ENCODE data around the gene ADCY5.

ADCY5 gene

GRCh38 chr3:123458255-123458654 is 9.4 kb upstream of the ADCY5 start:
- H3K4me3 ChIP-seq (ENCODE audit: low read length in 2 of 2), result no peak overlapping the region
- H3K27me3 ChIP-seq (ENCODE audit: control insufficient read depth in 1 of 2, insufficient read depth in 2 of 2, low read length in 2 of 2), result peaks cover 2 to 14% of the 10 kb centered on the region in 2 donors
- no peak overlapping the region for H3K9ac ChIP-seq (ENCODE audit: low read length in 2 of 2)
- H3K36me3 ChIP-seq (ENCODE audit: control insufficient read depth in 2 of 2, insufficient read depth in 2 of 2, low read length in 2 of 2), result no peaks in the 10 kb centered on the region
- H3K27ac ChIP-seq (ENCODE audit: low read length), result no peak overlapping the region
- H3K4me1 ChIP-seq (ENCODE audit: control insufficient read depth, insufficient read depth, low read length), result peaks cover 2% of the 10 kb centered on the region
- no peaks in the 10 kb centered on the region for H3K9me3 ChIP-seq (ENCODE audit: control insufficient read depth in 2 of 2, low read length in 2 of 2)

GRCh38 chr3:123457841-123458240 is 9.0 kb upstream of the ADCY5 start:
- H3K9me3 ChIP-seq (ENCODE audit: control insufficient read depth in 2 of 2, low read length in 2 of 2), result no peaks in the 10 kb centered on the region
- no peak overlapping the region for H3K27ac ChIP-seq (ENCODE audit: low read length)
- no peak overlapping the region for H3K4me3 ChIP-seq (ENCODE audit: low read length in 2 of 2)
- H3K9ac ChIP-seq (ENCODE audit: low read length in 2 of 2), result no peak overlapping the region
- H3K27me3 ChIP-seq (ENCODE audit: control insufficient read depth in 1 of 2, insufficient read depth in 2 of 2, low read length in 2 of 2), result peaks cover 2 to 14% of the 10 kb centered on the region in 2 donors
- H3K36me3 ChIP-seq (ENCODE audit: control insufficient read depth in 2 of 2, insufficient read depth in 2 of 2, low read length in 2 of 2), result no peaks in the 10 kb centered on the region
- peaks cover 5% of the 10 kb centered on the region for H3K4me1 ChIP-seq (ENCODE audit: control insufficient read depth, insufficient read depth, low read length)

- Histone ChIP-seq H3K9ac (ENCODE audit: low read length in 2 of 2) (no peak overlapping the region), H3K27ac (ENCODE audit: low read length) (no peak overlapping the region), H3K36me3 (ENCODE audit: control insufficient read depth in 2 of 2, insufficient read depth in 2 of 2, low read length in 2 of 2) (no peaks in the 10 kb centered on the region), H3K9me3 (ENCODE audit: control insufficient read depth in 2 of 2, low read length in 2 of 2) (no peaks in the 10 kb centered on the region), H3K27me3 (ENCODE audit: control insufficient read depth in 1 of 2, insufficient read depth in 2 of 2, low read length in 2 of 2) (peaks cover 0 to 9% of the 10 kb centered on the region in 2 donors), H3K4me1 (ENCODE audit: control insufficient read depth, insufficient read depth, low read length) (peaks cover 13% of the 10 kb centered on the region), H3K4me3 (ENCODE audit: low read length in 2 of 2) (no peak overlapping the region)
Measured at GRCh38 chr3:123453675-123454074, 4.8 kb upstream of the ADCY5 start.

GRCh38 chr3:123451186-123451585 is 2.3 kb upstream of the ADCY5 start:
- no peak overlapping the region for H3K9ac ChIP-seq (ENCODE audit: low read length in 2 of 2)
- no peaks in the 10 kb centered on the region for H3K36me3 ChIP-seq (ENCODE audit: control insufficient read depth in 2 of 2, insufficient read depth in 2 of 2, low read length in 2 of 2)
- no peak overlapping the region for H3K4me3 ChIP-seq (ENCODE audit: low read length in 2 of 2)
- no peaks in the 10 kb centered on the region for H3K9me3 ChIP-seq (ENCODE audit: control insufficient read depth in 2 of 2, low read length in 2 of 2)
- H3K27me3 ChIP-seq (ENCODE audit: control insufficient read depth in 1 of 2, insufficient read depth in 2 of 2, low read length in 2 of 2), result no peaks in the 10 kb centered on the region
- H3K27ac ChIP-seq (ENCODE audit: low read length), result peak overlapping the region; percentile 78
- H3K4me1 ChIP-seq (ENCODE audit: control insufficient read depth, insufficient read depth, low read length), result peaks cover 20% of the 10 kb centered on the region

GRCh38 chr3:123449997-123450604 is 1.2 kb upstream of the ADCY5 start:
- H3K27me3 ChIP-seq (ENCODE audit: control insufficient read depth in 1 of 2, insufficient read depth in 2 of 2, low read length in 2 of 2), result no peaks in the 10 kb centered on the region
- peaks cover 29% of the 10 kb centered on the region for H3K4me1 ChIP-seq (ENCODE audit: control insufficient read depth, insufficient read depth, low read length)
- H3K36me3 ChIP-seq (ENCODE audit: control insufficient read depth in 2 of 2, insufficient read depth in 2 of 2, low read length in 2 of 2), result no peaks in the 10 kb centered on the region
- peak overlapping the region; percentile 78 for H3K27ac ChIP-seq (ENCODE audit: low read length)
- H3K4me3 ChIP-seq (ENCODE audit: low read length in 2 of 2), result peak overlapping the region; percentile 62 to 86
- H3K9me3 ChIP-seq (ENCODE audit: control insufficient read depth in 2 of 2, low read length in 2 of 2), result no peaks in the 10 kb centered on the region
- peak overlapping the region; percentile 58 to 81 for H3K9ac ChIP-seq (ENCODE audit: low read length in 2 of 2)

- no peaks in the 10 kb centered on the region for H3K36me3 ChIP-seq (ENCODE audit: control insufficient read depth in 2 of 2, insufficient read depth in 2 of 2, low read length in 2 of 2)
- H3K9me3 ChIP-seq (ENCODE audit: control insufficient read depth in 2 of 2, low read length in 2 of 2), result no peaks in the 10 kb centered on the region
- peak overlapping the region; percentile 76 to 86 for H3K4me3 ChIP-seq (ENCODE audit: low read length in 2 of 2)
- H3K27me3 ChIP-seq (ENCODE audit: control insufficient read depth in 1 of 2, insufficient read depth in 2 of 2, low read length in 2 of 2), result no peaks in the 10 kb centered on the region
- H3K9ac ChIP-seq (ENCODE audit: low read length in 2 of 2), result peak overlapping the region; percentile 64 to 81
- H3K4me1 ChIP-seq (ENCODE audit: control insufficient read depth, insufficient read depth, low read length), result peaks cover 36% of the 10 kb centered on the region
- peak overlapping the region; percentile 87 for H3K27ac ChIP-seq (ENCODE audit: low read length)
Measured at GRCh38 chr3:123449102-123449996, 459 bp upstream of the ADCY5 start.

- Histone ChIP-seq H3K27ac (ENCODE audit: low read length) (peak overlapping the region; percentile 91), H3K9ac (ENCODE audit: low read length in 2 of 2) (peak overlapping the region; percentile 81 to 86), H3K4me1 (ENCODE audit: control insufficient read depth, insufficient read depth, low read length) (peaks cover 46% of the 10 kb centered on the region), H3K36me3 (ENCODE audit: control insufficient read depth in 2 of 2, insufficient read depth in 2 of 2, low read length in 2 of 2) (no peaks in the 10 kb centered on the region), H3K9me3 (ENCODE audit: control insufficient read depth in 2 of 2, low read length in 2 of 2) (no peaks in the 10 kb centered on the region), H3K4me3 (ENCODE audit: low read length in 2 of 2) (peak overlapping the region; percentile 86 to 93), H3K27me3 (ENCODE audit: control insufficient read depth in 1 of 2, insufficient read depth in 2 of 2, low read length in 2 of 2) (no peaks in the 10 kb centered on the region)
Measured at GRCh38 chr3:123447749-123448517, 957 bp downstream of the ADCY5 start.

- Histone ChIP-seq H3K36me3 (ENCODE audit: control insufficient read depth in 2 of 2, insufficient read depth in 2 of 2, low read length in 2 of 2) (no peaks in the 10 kb centered on the region), H3K9me3 (ENCODE audit: control insufficient read depth in 2 of 2, low read length in 2 of 2) (no peaks in the 10 kb centered on the region), H3K4me3 (ENCODE audit: low read length in 2 of 2) (peak overlapping the region; percentile 86 to 93), H3K27ac (ENCODE audit: low read length) (peak overlapping the region; percentile 91), H3K9ac (ENCODE audit: low read length in 2 of 2) (peak overlapping the region; percentile 75 to 86), H3K4me1 (ENCODE audit: control insufficient read depth, insufficient read depth, low read length) (peaks cover 49% of the 10 kb centered on the region), H3K27me3 (ENCODE audit: control insufficient read depth in 1 of 2, insufficient read depth in 2 of 2, low read length in 2 of 2) (no peaks in the 10 kb centered on the region)
Measured at GRCh38 chr3:123447416-123447748, 1.5 kb downstream of the ADCY5 start.

- H3K9me3 ChIP-seq (ENCODE audit: control insufficient read depth in 2 of 2, low read length in 2 of 2), result no peaks in the 10 kb centered on the region
- H3K9ac ChIP-seq (ENCODE audit: low read length in 2 of 2), result peak overlapping the region; percentile 75 to 86
- no peaks in the 10 kb centered on the region for H3K36me3 ChIP-seq (ENCODE audit: control insufficient read depth in 2 of 2, insufficient read depth in 2 of 2, low read length in 2 of 2)
- peak overlapping the region; percentile 91 for H3K27ac ChIP-seq (ENCODE audit: low read length)
- H3K4me1 ChIP-seq (ENCODE audit: control insufficient read depth, insufficient read depth, low read length), result peaks cover 55% of the 10 kb centered on the region
- peak overlapping the region; percentile 86 to 93 for H3K4me3 ChIP-seq (ENCODE audit: low read length in 2 of 2)
- no peaks in the 10 kb centered on the region for H3K27me3 ChIP-seq (ENCODE audit: control insufficient read depth in 1 of 2, insufficient read depth in 2 of 2, low read length in 2 of 2)
Measured at GRCh38 chr3:123446610-123447109, 2.2 kb downstream of the ADCY5 start.

- peak overlapping the region; percentile 86 to 93 for H3K4me3 ChIP-seq (ENCODE audit: low read length in 2 of 2)
- peak overlapping the region; percentile 75 to 86 for H3K9ac ChIP-seq (ENCODE audit: low read length in 2 of 2)
Measured at GRCh38 chr3:123446210-123446609, 2.7 kb downstream of the ADCY5 start.

More at GRCh38 chr3:123446210-123446609, 2.7 kb downstream of the ADCY5 start:
- peaks cover 60% of the 10 kb centered on the region for H3K4me1 ChIP-seq (ENCODE audit: control insufficient read depth, insufficient read depth, low read length)
- H3K9me3 ChIP-seq (ENCODE audit: control insufficient read depth in 2 of 2, low read length in 2 of 2), result no peaks in the 10 kb centered on the region
- H3K36me3 ChIP-seq (ENCODE audit: control insufficient read depth in 2 of 2, insufficient read depth in 2 of 2, low read length in 2 of 2), result no peaks in the 10 kb centered on the region
- no peaks in the 10 kb centered on the region for H3K27me3 ChIP-seq (ENCODE audit: control insufficient read depth in 1 of 2, insufficient read depth in 2 of 2, low read length in 2 of 2)
- H3K27ac ChIP-seq (ENCODE audit: low read length), result peak overlapping the region; percentile 91

Data from stomach smooth muscle (tissue), 2 donors.